ENCODE results near the gene CDK14.

CDK14 gene

DNA sequence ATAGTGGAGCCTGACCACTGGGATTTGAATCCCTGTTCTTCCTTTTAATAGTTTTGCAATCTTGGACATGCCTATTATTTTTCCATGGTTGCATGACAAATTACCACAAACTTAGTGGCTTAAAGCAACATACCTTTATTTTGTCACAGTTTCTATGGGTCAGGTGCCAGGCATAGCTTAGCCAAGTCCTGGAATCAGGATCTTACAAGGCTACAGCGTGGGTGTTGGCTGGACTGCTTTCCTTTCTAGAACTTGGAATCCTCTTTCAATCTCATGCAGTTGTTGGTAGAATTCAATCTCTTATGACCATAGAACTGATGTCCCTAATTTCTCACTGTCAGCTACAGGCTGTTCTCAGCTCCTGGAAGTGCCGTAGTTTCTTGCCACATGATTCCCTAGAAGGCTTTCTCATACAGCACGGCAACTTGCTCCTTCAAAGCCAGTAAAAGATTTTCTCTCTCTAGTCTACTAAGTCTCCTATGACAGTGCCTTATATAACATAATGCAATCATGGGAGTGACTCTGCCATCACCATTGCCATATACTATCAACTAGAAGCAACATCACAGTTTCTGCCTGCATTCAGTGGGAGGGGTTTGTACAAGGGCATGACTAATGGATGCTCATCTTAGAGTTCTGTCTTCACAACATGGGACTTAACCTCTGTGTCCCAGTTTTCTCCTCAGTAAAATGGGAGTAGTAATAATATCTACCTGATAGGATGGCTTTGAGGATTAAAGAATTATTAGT is 424.7 kb downstream of the CDK14 start:
- TF ChIP-seq SPI1 (IDR thresholded peaks at IDR 0.05; ENCODE audit: borderline replicate concordance, low read depth) (no peak), GABPA (IDR thresholded peaks at IDR 0.05; ENCODE audit: low read depth) (no peak), POLR2AphosphoS5 (IDR thresholded peaks at IDR 0.05; ENCODE audit: low read depth) (no peak)
- TF ChIP-seq, protein P1, sequence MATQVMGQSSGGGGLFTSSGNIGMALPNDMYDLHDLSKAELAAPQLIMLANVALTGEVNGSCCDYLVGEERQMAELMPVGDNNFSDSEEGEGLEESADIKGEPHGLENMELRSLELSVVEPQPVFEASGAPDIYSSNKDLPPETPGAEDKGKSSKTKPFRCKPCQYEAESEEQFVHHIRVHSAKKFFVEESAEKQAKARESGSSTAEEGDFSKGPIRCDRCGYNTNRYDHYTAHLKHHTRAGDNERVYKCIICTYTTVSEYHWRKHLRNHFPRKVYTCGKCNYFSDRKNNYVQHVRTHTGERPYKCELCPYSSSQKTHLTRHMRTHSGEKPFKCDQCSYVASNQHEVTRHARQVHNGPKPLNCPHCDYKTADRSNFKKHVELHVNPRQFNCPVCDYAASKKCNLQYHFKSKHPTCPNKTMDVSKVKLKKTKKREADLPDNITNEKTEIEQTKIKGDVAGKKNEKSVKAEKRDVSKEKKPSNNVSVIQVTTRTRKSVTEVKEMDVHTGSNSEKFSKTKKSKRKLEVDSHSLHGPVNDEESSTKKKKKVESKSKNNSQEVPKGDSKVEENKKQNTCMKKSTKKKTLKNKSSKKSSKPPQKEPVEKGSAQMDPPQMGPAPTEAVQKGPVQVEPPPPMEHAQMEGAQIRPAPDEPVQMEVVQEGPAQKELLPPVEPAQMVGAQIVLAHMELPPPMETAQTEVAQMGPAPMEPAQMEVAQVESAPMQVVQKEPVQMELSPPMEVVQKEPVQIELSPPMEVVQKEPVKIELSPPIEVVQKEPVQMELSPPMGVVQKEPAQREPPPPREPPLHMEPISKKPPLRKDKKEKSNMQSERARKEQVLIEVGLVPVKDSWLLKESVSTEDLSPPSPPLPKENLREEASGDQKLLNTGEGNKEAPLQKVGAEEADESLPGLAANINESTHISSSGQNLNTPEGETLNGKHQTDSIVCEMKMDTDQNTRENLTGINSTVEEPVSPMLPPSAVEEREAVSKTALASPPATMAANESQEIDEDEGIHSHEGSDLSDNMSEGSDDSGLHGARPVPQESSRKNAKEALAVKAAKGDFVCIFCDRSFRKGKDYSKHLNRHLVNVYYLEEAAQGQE (IDR thresholded peaks at IDR 0.05; ENCODE audit: insufficient replicate concordance, low read depth): no peak
- TF ChIP-seq, protein P2, sequence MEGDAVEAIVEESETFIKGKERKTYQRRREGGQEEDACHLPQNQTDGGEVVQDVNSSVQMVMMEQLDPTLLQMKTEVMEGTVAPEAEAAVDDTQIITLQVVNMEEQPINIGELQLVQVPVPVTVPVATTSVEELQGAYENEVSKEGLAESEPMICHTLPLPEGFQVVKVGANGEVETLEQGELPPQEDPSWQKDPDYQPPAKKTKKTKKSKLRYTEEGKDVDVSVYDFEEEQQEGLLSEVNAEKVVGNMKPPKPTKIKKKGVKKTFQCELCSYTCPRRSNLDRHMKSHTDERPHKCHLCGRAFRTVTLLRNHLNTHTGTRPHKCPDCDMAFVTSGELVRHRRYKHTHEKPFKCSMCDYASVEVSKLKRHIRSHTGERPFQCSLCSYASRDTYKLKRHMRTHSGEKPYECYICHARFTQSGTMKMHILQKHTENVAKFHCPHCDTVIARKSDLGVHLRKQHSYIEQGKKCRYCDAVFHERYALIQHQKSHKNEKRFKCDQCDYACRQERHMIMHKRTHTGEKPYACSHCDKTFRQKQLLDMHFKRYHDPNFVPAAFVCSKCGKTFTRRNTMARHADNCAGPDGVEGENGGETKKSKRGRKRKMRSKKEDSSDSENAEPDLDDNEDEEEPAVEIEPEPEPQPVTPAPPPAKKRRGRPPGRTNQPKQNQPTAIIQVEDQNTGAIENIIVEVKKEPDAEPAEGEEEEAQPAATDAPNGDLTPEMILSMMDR (IDR thresholded peaks at IDR 0.05; ENCODE audit: insufficient read depth, low read length): no peak
- H3K27me3 ChIP-seq (ENCODE audit: insufficient read depth, poor library complexity, severe bottlenecking): no peaks in the 10 kb centered on the region
- DNase-seq (ENCODE audit: low read depth in 1 of 2, low spot score in 1 of 2): no peak

DNA sequence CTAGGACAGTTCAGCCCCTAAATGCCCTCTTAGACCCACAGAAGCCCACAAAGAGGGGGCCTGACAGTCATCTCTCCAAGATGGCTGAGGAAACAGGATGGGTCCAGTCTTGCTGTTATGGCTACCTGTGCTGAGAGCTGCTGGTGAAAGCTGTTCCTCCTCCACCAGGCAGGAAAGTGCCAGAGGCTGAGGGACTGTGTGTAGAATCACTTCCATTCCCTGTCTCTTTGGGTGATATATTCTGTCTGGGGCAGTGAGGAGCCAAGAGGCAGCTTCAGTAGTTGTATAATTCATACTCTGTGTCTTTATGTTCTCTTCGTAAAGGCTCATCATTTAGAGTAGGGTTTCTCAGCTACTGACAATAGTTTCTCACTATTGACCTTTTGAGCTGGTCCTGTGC is 425.8 kb downstream of the CDK14 start:
- no peak for DNase-seq (ENCODE audit: low read depth in 1 of 2, low spot score in 1 of 2)
- TF ChIP-seq, protein P1 (IDR thresholded peaks at IDR 0.05; ENCODE audit: insufficient replicate concordance, low read depth): no peak
- TF ChIP-seq GABPA (IDR thresholded peaks at IDR 0.05; ENCODE audit: low read depth) (no peak), POLR2AphosphoS5 (IDR thresholded peaks at IDR 0.05; ENCODE audit: low read depth) (no peak), SPI1 (IDR thresholded peaks at IDR 0.05; ENCODE audit: borderline replicate concordance, low read depth) (no peak)
- TF ChIP-seq, protein P2 (IDR thresholded peaks at IDR 0.05; ENCODE audit: insufficient read depth, low read length): no peak
- Histone ChIP-seq H3K4me3 (replicated peaks; ENCODE audit: insufficient read depth, low read length) (no peak overlapping the region), H3K27me3 (ENCODE audit: insufficient read depth, poor library complexity, severe bottlenecking) (no peaks in the 10 kb centered on the region), H3K27ac (replicated peaks) (no peak overlapping the region)

More for the DNA sequence above, 424.7 kb downstream of the CDK14 start:
- Histone ChIP-seq H3K4me3 (replicated peaks; ENCODE audit: insufficient read depth, low read length) (no peak overlapping the region), H3K27ac (replicated peaks) (no peak overlapping the region)

DNA sequence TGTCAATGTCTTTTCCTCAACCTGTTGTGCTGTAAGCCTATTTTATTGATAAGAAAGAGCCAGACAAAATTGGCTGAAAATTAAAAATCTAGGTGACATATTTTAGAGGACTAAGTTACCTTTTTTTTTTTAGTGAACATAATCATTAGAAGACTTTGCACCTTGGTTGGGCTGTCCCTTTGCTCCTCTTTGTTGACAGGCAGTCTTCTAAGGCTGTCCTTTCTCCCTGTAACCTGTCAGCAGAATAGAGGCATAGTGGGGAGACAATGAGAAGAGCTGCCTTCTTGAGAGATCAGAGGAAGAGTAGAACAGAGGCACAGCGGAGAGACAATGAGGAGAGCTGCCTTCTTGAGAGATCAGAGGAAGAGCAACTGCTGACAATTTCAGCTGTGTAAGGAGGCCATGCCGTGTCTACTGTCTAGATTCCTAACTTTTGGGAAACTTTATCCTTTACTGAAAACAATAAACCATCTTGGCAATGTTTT is 429.8 kb downstream of the CDK14 start:
- no peak overlapping the region for H3K4me3 ChIP-seq (replicated peaks; ENCODE audit: insufficient read depth, low read length)
- H3K27me3 ChIP-seq (ENCODE audit: insufficient read depth, poor library complexity, severe bottlenecking): no peaks in the 10 kb centered on the region
- TF ChIP-seq GABPA (IDR thresholded peaks at IDR 0.05; ENCODE audit: low read depth) (no peak), SPI1 (IDR thresholded peaks at IDR 0.05; ENCODE audit: borderline replicate concordance, low read depth) (no peak), POLR2AphosphoS5 (IDR thresholded peaks at IDR 0.05; ENCODE audit: low read depth) (no peak)
- TF ChIP-seq, protein P2 (IDR thresholded peaks at IDR 0.05; ENCODE audit: insufficient read depth, low read length): no peak
- TF ChIP-seq, protein P1 (IDR thresholded peaks at IDR 0.05; ENCODE audit: insufficient replicate concordance, low read depth): no peak
- no peak overlapping the region for H3K27ac ChIP-seq (replicated peaks)
- DNase-seq (ENCODE audit: low read depth in 1 of 2, low spot score in 1 of 2): no peak
